K562 (cell line): Measurements from ENCODE around the gene RGS9. TPM values are rescaled to one million over a fixed set of nuclear protein-coding genes. Genes with fewer than 3 reads are reported as not detected.
A peak's percentile ranks its signal among the peaks of the same experiment; 100 is the strongest.

ENCODE experiments used
- ATAC-seq: fragments of 200-7000 bp; cut with Tn5 transposase; 3 replicates; pipeline ENCODE4 v1.9.1; 2020; ENCODE audit warnings: moderate library complexity
- BruUV-seq: library from RNA; stranded (reverse); fragments of 400-500 nt; replicated peaks from 2 replicates; lab custom pipeline; 2021; lab: Mats Ljungman, UMichigan
- CTCF ChIA-PET: fragments of 300-600 bp; formaldehyde crosslinking; extraction: SDS; loops from one replicate; lab custom pipeline; 2021; ENCODE audit warnings: low intra/inter-chr PET ratio; lab: Yijun Ruan, JAX
- POLR2A ChIA-PET: fragments of 300-600, 350-650 bp; sonication (Branson Sonifier 250); formaldehyde crosslinking; extraction: SDS; loops from one replicate; lab custom pipeline; 2021; ENCODE audit warnings: antibody characterized with exemption, inconsistent platforms; lab: Yijun Ruan, JAX
- DNase-seq, 4 experiments: peaks; one replicate each; pipeline versions ENCODE4 v3.0.0 to v3.0.0-alpha.2; 2011 to 2018; ENCODE audit warnings: low spot score in 3 of 4, mixed read lengths in 3 of 4; ENCODE audit errors: extremely low read depth in 1 of 4
- FAIRE-seq: peaks from 2 replicates; lab custom pipeline; 2011; peaks lifted over from hg19 to GRCh38; lab: Jason Lieb, UNC
- H2AFZ ChIP-seq: 2 replicates; pipeline ENCODE4 v1.6.0; 2011; ENCODE audit warnings: low read depth, low read length, control low read depth, inconsistent platforms
- H3K27ac ChIP-seq: fragments of 200-600 bp; 3 replicates; pipeline ENCODE4 v1.8.0; 2011; ENCODE audit warnings: low read depth, mild to moderate bottlenecking, control low read depth, inconsistent platforms, low read length, moderate library complexity, mixed read lengths; ENCODE audit errors: extremely low read depth
- H3K27me3 ChIP-seq, 2 experiments: fragments of 300-600 bp in 1 of 2; 2 replicates in 1 of 2; 3 replicates in 1 of 2; pipeline versions ENCODE4 v1.6.0 to v1.8.0; 2011; ENCODE audit warnings: inconsistent platforms in 2 of 2, low read length in 2 of 2, mild to moderate bottlenecking in 1 of 2, mixed read lengths in 1 of 2, moderate library complexity in 1 of 2; ENCODE audit not compliant: control insufficient read depth in 2 of 2, insufficient read depth in 2 of 2
- H3K36me3 ChIP-seq: fragments of 300-600 bp; 3 replicates; pipeline ENCODE4 v1.8.0; 2011; ENCODE audit warnings: mild to moderate bottlenecking, low read length, inconsistent platforms; ENCODE audit not compliant: control insufficient read depth, insufficient read depth
- H3K4me1 ChIP-seq, 2 experiments: fragments of 200-600 bp in 1 of 2; replicated peaks in 1 of 2; 2 replicates in 1 of 2; 3 replicates in 1 of 2; pipeline versions ENCODE4 v1.5.1 to v1.8.0; 2011; ENCODE audit warnings: inconsistent platforms in 2 of 2, low read length in 2 of 2, mild to moderate bottlenecking in 1 of 2, mixed read lengths in 1 of 2, moderate library complexity in 1 of 2; ENCODE audit not compliant: control insufficient read depth in 2 of 2, insufficient read depth in 2 of 2
- H3K4me2 ChIP-seq: 2 replicates; pipeline ENCODE4 v1.6.1; 2011; ENCODE audit warnings: low read length, control low read depth, inconsistent platforms, mixed read lengths; ENCODE audit not compliant: insufficient read depth
- H3K4me3 ChIP-seq: fragments of 200-600 bp; sonication (generic), shearing (Covaris generic); 2 replicates; pipeline ENCODE4 v1.5.1; 2016; ENCODE audit warnings: control low read depth, inconsistent platforms
- H3K79me2 ChIP-seq: fragments of 200-600 bp; 3 replicates; pipeline ENCODE4 v1.8.0; 2011; ENCODE audit warnings: low read length, inconsistent platforms; ENCODE audit not compliant: control insufficient read depth, insufficient read depth
- H3K9ac ChIP-seq, 2 experiments: 2 replicates each; pipeline versions ENCODE4 v1.6.0 to v1.6.1; 2011; ENCODE audit warnings: low read depth in 2 of 2, low read length in 2 of 2, control low read depth in 1 of 2, inconsistent platforms in 1 of 2, mild to moderate bottlenecking in 1 of 2, mixed read lengths in 1 of 2; ENCODE audit not compliant: insufficient read depth in 1 of 2
- H3K9me1 ChIP-seq: one replicate; pipeline ENCODE4 v1.6.0; 2011; ENCODE audit warnings: inconsistent platforms, mild to moderate bottlenecking, low read length, moderate library complexity; ENCODE audit not compliant: control insufficient read depth, insufficient read depth
- H3K9me3 ChIP-seq: replicated peaks from 2 replicates; pipeline ENCODE4 v1.5.1; 2011; ENCODE audit warnings: low read depth, low read length, inconsistent platforms; ENCODE audit not compliant: control insufficient read depth, insufficient read depth
- H4K20me1 ChIP-seq: replicated peaks from 2 replicates; pipeline ENCODE4 v1.6.1; 2011; ENCODE audit warnings: low read length, inconsistent platforms, mixed read lengths; ENCODE audit not compliant: control insufficient read depth, insufficient read depth
- CEBPG ChIP-seq, 3 experiments: fragments of 200-800 bp in 1 of 3; sonication (Bioruptor generic) in 1 of 3; sonication (generic) in 1 of 3; formaldehyde crosslinking in 1 of 3; IDR thresholded peaks in 2 of 3; conservative IDR thresholded peaks in 1 of 3; 2 replicates each; pipeline versions ENCODE4 v1.6.1 to v1.8.0; 2016 to 2022; ENCODE audit warnings: missing compliant biosample characterization in 2 of 3, missing genetic modification characterization in 2 of 3, mild to moderate bottlenecking in 1 of 3, missing genetic modification reagents in 1 of 3
- HDAC3 ChIP-seq: fragments of 450-650 bp; IDR thresholded peaks from 2 replicates; pipeline ENCODE4 v1.6.1; 2018; ENCODE audit warnings: borderline replicate concordance, mild to moderate bottlenecking, moderate library complexity; ENCODE audit not compliant: partially characterized antibody
- HDAC6 ChIP-seq: IDR thresholded peaks from 2 replicates; pipeline ENCODE4 v1.6.1; 2012; ENCODE audit warnings: low read depth, mild to moderate bottlenecking, control low read depth, inconsistent platforms, low read length, moderate library complexity
- KLF10 ChIP-seq: fragments of 250-450 bp; sonication (Bioruptor Pico); IDR thresholded peaks from 2 replicates; pipeline ENCODE4 v1.6.1; 2021; ENCODE audit warnings: matching md5 sums
- MCM3 ChIP-seq: fragments of 450-650 bp; IDR thresholded peaks from 2 replicates; pipeline ENCODE4 v1.6.1; 2016
- NFATC3 ChIP-seq: fragments of 450-650 bp; IDR thresholded peaks from 2 replicates; pipeline ENCODE4 v1.6.1; 2017; ENCODE audit warnings: mild to moderate bottlenecking
- NONO ChIP-seq, 2 experiments: fragments of 200-400 bp in 1 of 2; fragments of 450-650 bp in 1 of 2; formaldehyde crosslinking in 1 of 2; IDR thresholded peaks; 2 replicates each; pipeline ENCODE4 v1.6.1; 2017; ENCODE audit warnings: low read depth in 2 of 2, mild to moderate bottlenecking in 2 of 2, moderate library complexity in 2 of 2, low read length in 1 of 2
- NRF1 ChIP-seq, 2 experiments: fragments of 450-650 bp; IDR thresholded peaks in 1 of 2; conservative IDR thresholded peaks in 1 of 2; 2 replicates each; pipeline ENCODE4 v1.6.1; 2014; ENCODE audit warnings: mild to moderate bottlenecking in 2 of 2
- RAD21 ChIP-seq, 2 experiments: fragments of 250-450 bp in 1 of 2; fragments of 450-650 bp in 1 of 2; sonication (Bioruptor Pico) in 1 of 2; formaldehyde crosslinking in 1 of 2; IDR thresholded peaks in 1 of 2; conservative IDR thresholded peaks in 1 of 2; 2 replicates each; pipeline versions ENCODE4 v1.4.0 to v1.8.0; 2020 to 2022; ENCODE audit warnings: mild to moderate bottlenecking in 2 of 2, moderate library complexity in 1 of 2
- RBM14 ChIP-seq: fragments of 200-400 bp; formaldehyde crosslinking; IDR thresholded peaks from 2 replicates; pipeline ENCODE4 v1.6.1; 2018; ENCODE audit warnings: low read depth, mild to moderate bottlenecking, low read length, moderate library complexity, borderline replicate concordance; ENCODE audit not compliant: insufficient read depth
- RBM25 ChIP-seq: fragments of 200-400 bp; formaldehyde crosslinking; IDR thresholded peaks from 2 replicates; pipeline ENCODE4 v1.6.1; 2018; ENCODE audit warnings: low read length, low read depth, moderate library complexity; ENCODE audit not compliant: severe bottlenecking
- SAFB ChIP-seq: fragments of 200-400 bp; formaldehyde crosslinking; IDR thresholded peaks from 2 replicates; pipeline ENCODE4 v1.6.1; 2017; ENCODE audit warnings: low read depth, low read length, borderline replicate concordance
- ZNF354B ChIP-seq: fragments of 250-450 bp; sonication (Bioruptor Pico); IDR thresholded peaks from 2 replicates; pipeline ENCODE4 v1.4.0; 2020
- WGBS: fragments of 100-300 bp; shearing (Covaris generic); methylation state at CpG from one replicate; pipeline ENCODE4 v1.1.6; 2016; ENCODE audit warnings: low coverage, mixed read lengths; ENCODE audit not compliant: insufficient coverage; ENCODE audit errors: missing lambda C conversion rate; 5-methylcytosine and 5-hydroxymethylcytosine counted together
- in situ Hi-C: fragments of 300-500 bp; cut with MboI; formaldehyde crosslinking; loops from 4 replicates; pipeline ENCODE4 v1.15.0; 2018; ENCODE audit warnings: inconsistent platforms, mixed read lengths
- intact Hi-C: fragments of 100-400 bp; cut with micrococcal nuclease; formaldehyde crosslinking; loops from 2 replicates; pipeline ENCODE4 v1.14.2; 2022
- polyA plus RNA-seq, 8 experiments: library from polyadenylated mRNA; depleted of rRNA in 4 of 8; stranded (reverse) in 5 of 8; unstranded in 3 of 8; fragments of >200 nt; fragmentation: Nextera tagmentation in 2 of 8; fragmentation: Illumina TruSeq in 1 of 8; extraction: Ambion mirVana in 2 of 8; extraction: Trizol in 1 of 8; gene quantifications; 2 replicates each; pipeline versions ENCODE4 v1.2.1 to v1.2.3, GENCODE V29; 2011 to 2014; ENCODE audit warnings: inconsistent platforms in 1 of 8, missing spikeins in 1 of 8
- total RNA-seq, 7 experiments: library from RNA; depleted of rRNA in 6 of 7; stranded (reverse); fragments of >200 nt in 6 of 7; fragmentation: Illumina TruSeq in 2 of 7; extraction: Trizol in 2 of 7; gene quantifications; 2 replicates each; pipeline versions ENCODE4 v1.2.1 to v1.2.3, GENCODE V29; 2011 to 2021; ENCODE audit warnings: low replicate concordance in 1 of 7
- TF ChIP-seq, protein P1 (sequence below): IDR thresholded peaks from 2 replicates; pipeline ENCODE4 v1.6.1; 2011; ENCODE audit warnings: borderline replicate concordance, low read depth, mild to moderate bottlenecking, moderate library complexity, low read length; ENCODE audit not compliant: insufficient read depth, poor library complexity, severe bottlenecking
- TF ChIP-seq, protein P2 (sequence below), 2 experiments: fragments of 450-650 bp in 1 of 2; sonication (generic) in 1 of 2; formaldehyde crosslinking in 1 of 2; IDR thresholded peaks in 1 of 2; conservative IDR thresholded peaks in 1 of 2; 2 replicates each; pipeline versions ENCODE4 v1.6.1 to v1.8.1; 2016 to 2023; ENCODE audit warnings: mild to moderate bottlenecking in 2 of 2, moderate library complexity in 2 of 2, inconsistent platforms in 1 of 2, missing genetic modification reagents in 1 of 2

The RGS9 gene
- total and polyA plus RNA-seq, 9 of the 15 experiments (the other 6 are each of a cell fraction or from before 2014, with no cell fraction given): 0.18 to 1.4 (median 0.55) TPM

GRCh38 chr17:65235284-65235683, 98.1 kb downstream of the RGS9 start (continued):
- TF ChIP-seq, protein P1, sequence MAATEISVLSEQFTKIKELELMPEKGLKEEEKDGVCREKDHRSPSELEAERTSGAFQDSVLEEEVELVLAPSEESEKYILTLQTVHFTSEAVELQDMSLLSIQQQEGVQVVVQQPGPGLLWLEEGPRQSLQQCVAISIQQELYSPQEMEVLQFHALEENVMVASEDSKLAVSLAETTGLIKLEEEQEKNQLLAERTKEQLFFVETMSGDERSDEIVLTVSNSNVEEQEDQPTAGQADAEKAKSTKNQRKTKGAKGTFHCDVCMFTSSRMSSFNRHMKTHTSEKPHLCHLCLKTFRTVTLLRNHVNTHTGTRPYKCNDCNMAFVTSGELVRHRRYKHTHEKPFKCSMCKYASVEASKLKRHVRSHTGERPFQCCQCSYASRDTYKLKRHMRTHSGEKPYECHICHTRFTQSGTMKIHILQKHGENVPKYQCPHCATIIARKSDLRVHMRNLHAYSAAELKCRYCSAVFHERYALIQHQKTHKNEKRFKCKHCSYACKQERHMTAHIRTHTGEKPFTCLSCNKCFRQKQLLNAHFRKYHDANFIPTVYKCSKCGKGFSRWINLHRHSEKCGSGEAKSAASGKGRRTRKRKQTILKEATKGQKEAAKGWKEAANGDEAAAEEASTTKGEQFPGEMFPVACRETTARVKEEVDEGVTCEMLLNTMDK: no peak
- TF ChIP-seq, protein P2, sequence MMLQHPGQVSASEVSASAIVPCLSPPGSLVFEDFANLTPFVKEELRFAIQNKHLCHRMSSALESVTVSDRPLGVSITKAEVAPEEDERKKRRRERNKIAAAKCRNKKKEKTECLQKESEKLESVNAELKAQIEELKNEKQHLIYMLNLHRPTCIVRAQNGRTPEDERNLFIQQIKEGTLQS (IDR thresholded peaks at IDR 0.05): no peak
- TF ChIP-seq, protein P2 (CRISPR knock-in tag; conservative IDR thresholded peaks at IDR 0.05): no peak
- TF ChIP-seq, all 486 proteins: peak for 4

DNA sequence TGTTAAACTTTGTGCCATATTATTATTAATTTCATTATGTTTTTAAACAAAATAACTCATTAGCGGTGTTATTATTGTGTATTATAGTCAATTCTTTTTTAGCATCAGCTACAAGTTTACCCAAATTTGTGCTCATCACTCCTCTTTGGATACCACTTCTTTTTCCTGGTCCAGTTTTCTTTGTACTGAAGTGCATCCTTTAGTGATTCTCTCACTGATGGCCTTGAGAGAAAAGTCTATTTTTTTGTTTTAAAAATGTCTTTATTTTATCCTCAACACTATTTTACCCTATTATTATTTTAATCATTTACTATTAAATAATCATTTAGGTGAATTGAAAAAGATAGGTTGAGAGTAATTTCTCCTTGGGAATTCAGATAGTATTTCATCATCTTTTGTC, 99.2 kb downstream of the RGS9 start:
- no peak overlapping the region for H3K9ac ChIP-seq
- no TSS peak for BruUV-seq
- in situ Hi-C loops: no loop called here
- no peak overlapping the region for H3K4me2 ChIP-seq
- no peak for ATAC-seq
- ChIA-PET CTCF (no interaction called here), POLR2A (no interaction called here)
- intact Hi-C loops: no loop called here
- no peak for FAIRE-seq
- no peak overlapping the region for H3K27ac ChIP-seq
- H4K20me1 ChIP-seq: no peaks in the 10 kb centered on the region
- no peaks in the 10 kb centered on the region for H3K9me1 ChIP-seq
- no peaks in the 10 kb centered on the region for H3K79me2 ChIP-seq
- peaks cover 12 to 19% of the 10 kb centered on the region in 2 experiments; a peak in 4 of 5 replicates for H3K27me3 ChIP-seq
- H3K4me3 ChIP-seq: no peak overlapping the region
- no peaks in the 10 kb centered on the region for H3K9me3 ChIP-seq
- H3K4me1 ChIP-seq: no peaks in the 10 kb centered on the region
- H3K36me3 ChIP-seq: no peaks in the 10 kb centered on the region
- H2AFZ ChIP-seq: no peak overlapping the region
- no peak for DNase-seq
- 5% methylated on average over 1 of the region's 1 CpG for WGBS
- TF ChIP-seq NFATC3: no peak
- no peak for TF ChIP-seq CEBPG (CRISPR knock-in tag; IDR thresholded peaks at IDR 0.05)
- 0 out of 4 replicates have a peak, but pooled peaks of 1 of the 2 experiments have one; percentile 18 for TF ChIP-seq CEBPG (tag; conservative IDR thresholded peaks at IDR 0.05 in 1 of 2, IDR thresholded peaks at IDR 0.05 in 1 of 2)
- no peak for TF ChIP-seq MCM3
- no peak for TF ChIP-seq NONO (IDR thresholded peaks at IDR 0.05; ENCODE audit: low read depth in 2 of 2, low read length in 1 of 2)
- no peak for TF ChIP-seq RBM14
- no peak for TF ChIP-seq RAD21 (CRISPR knock-in tag; conservative IDR thresholded peaks at IDR 0.05 in 1 of 2, IDR thresholded peaks at IDR 0.05 in 1 of 2)
- TF ChIP-seq KLF10: no peak
- no peak for TF ChIP-seq NRF1 (conservative IDR thresholded peaks at IDR 0.05 in 1 of 2, IDR thresholded peaks at IDR 0.05 in 1 of 2)
- no peak for TF ChIP-seq ZNF354B (CRISPR knock-in tag)
- TF ChIP-seq HDAC6: no peak
- no peak for TF ChIP-seq HDAC3
- no peak for TF ChIP-seq SAFB
- TF ChIP-seq RBM25: peak; percentile 28
- TF ChIP-seq, protein P2 (IDR thresholded peaks at IDR 0.05): 0 out of 2 replicates have a peak, but pooled peaks have one; percentile 10
- TF ChIP-seq, protein P2 (CRISPR knock-in tag; conservative IDR thresholded peaks at IDR 0.05): no peak
